HepG2 (cell line): Measurements from ENCODE around the gene GLRX5. TPM values are rescaled to one million over a fixed set of nuclear protein-coding genes. Genes with fewer than 3 reads are reported as not detected.

Source experiments
- ATF2 ChIP-seq: sonication (generic); formaldehyde crosslinking; IDR thresholded peaks from 2 replicates; pipeline ENCODE4 v1.4.0; 2020; ENCODE audit warnings: missing genetic modification reagents
- BRCA1 ChIP-seq: sonication (generic); formaldehyde crosslinking; IDR thresholded peaks from 2 replicates; pipeline ENCODE4 v1.4.0; 2020; ENCODE audit warnings: missing genetic modification reagents
- FOSL2 ChIP-seq: sonication (generic); formaldehyde crosslinking; IDR thresholded peaks from 2 replicates; pipeline ENCODE4 v1.4.0; 2020; ENCODE audit warnings: missing genetic modification reagents
- FOXP4 ChIP-seq: sonication (generic); formaldehyde crosslinking; IDR thresholded peaks from 2 replicates; pipeline ENCODE4 v1.4.0; 2020; ENCODE audit warnings: missing genetic modification reagents
- KDM1A ChIP-seq: IDR thresholded peaks from 2 replicates; pipeline ENCODE4 v1.6.1; 2016; ENCODE audit warnings: missing compliant biosample characterization
- LBX2 ChIP-seq: sonication (generic); formaldehyde crosslinking; IDR thresholded peaks from 2 replicates; pipeline ENCODE4 v1.5.0; 2020; ENCODE audit warnings: missing genetic modification reagents, mild to moderate bottlenecking, borderline replicate concordance
- MTF2 ChIP-seq: sonication (generic); formaldehyde crosslinking; IDR thresholded peaks from 2 replicates; pipeline ENCODE4 v1.5.0; 2020; ENCODE audit warnings: missing genetic modification reagents, borderline replicate concordance
- NR2F2 ChIP-seq: IDR thresholded peaks from 2 replicates; pipeline ENCODE4 v1.6.1; 2012; ENCODE audit warnings: low read depth, inconsistent platforms, borderline replicate concordance
- PHF21A ChIP-seq: sonication (generic); formaldehyde crosslinking; IDR thresholded peaks from 2 replicates; pipeline ENCODE4 v1.5.0; 2020; ENCODE audit warnings: mild to moderate bottlenecking, missing genetic modification reagents
- SRSF9 ChIP-seq: fragments of 200-400 bp; formaldehyde crosslinking; IDR thresholded peaks from 2 replicates; pipeline ENCODE4 v1.6.1; 2018; ENCODE audit warnings: borderline replicate concordance, mild to moderate bottlenecking, low read depth, low read length; ENCODE audit not compliant: insufficient read depth, poor library complexity, severe bottlenecking
- TBX2 ChIP-seq: sonication (generic); formaldehyde crosslinking; IDR thresholded peaks from 2 replicates; pipeline ENCODE4 v1.5.0; 2020; ENCODE audit warnings: missing genetic modification reagents, mild to moderate bottlenecking, borderline replicate concordance
- ZBTB7B ChIP-seq: sonication (generic); formaldehyde crosslinking; IDR thresholded peaks from 2 replicates; pipeline ENCODE4 v1.4.0; 2020; ENCODE audit warnings: missing genetic modification reagents
- ZBTB8A ChIP-seq: sonication (generic); formaldehyde crosslinking; IDR thresholded peaks from 2 replicates; pipeline ENCODE4 v1.4.0; 2020; ENCODE audit warnings: mild to moderate bottlenecking, low read depth, missing genetic modification reagents, borderline replicate concordance
- ZNF280B ChIP-seq: sonication (generic); formaldehyde crosslinking; IDR thresholded peaks from 2 replicates; pipeline ENCODE4 v1.5.0; 2020; ENCODE audit warnings: missing genetic modification reagents, mild to moderate bottlenecking, borderline replicate concordance
- ZNF282 ChIP-seq: fragments of 450-650 bp; IDR thresholded peaks from 2 replicates; pipeline ENCODE4 v1.6.1; 2018; ENCODE audit not compliant: partially characterized antibody
- ZNF414 ChIP-seq: sonication (generic); formaldehyde crosslinking; IDR thresholded peaks from 2 replicates; pipeline ENCODE4 v1.5.0; 2020; ENCODE audit warnings: missing genetic modification reagents
- ZNF687 ChIP-seq: sonication (generic); formaldehyde crosslinking; IDR thresholded peaks from 2 replicates; pipeline ENCODE4 v1.5.1; 2020; ENCODE audit warnings: mild to moderate bottlenecking, missing genetic modification reagents, moderate library complexity
- polyA plus RNA-seq, 8 experiments: library from polyadenylated mRNA; depleted of rRNA in 3 of 8; stranded (reverse) in 7 of 8; unstranded in 1 of 8; fragments of >200 nt; fragmentation: Illumina TruSeq in 4 of 8; extraction: Trizol in 4 of 8; gene quantifications; 2 replicates each; pipeline versions ENCODE4 v1.2.1 to v1.2.3, GENCODE V29; 2011 to 2016; ENCODE audit warnings: low read depth in 4 of 8, missing spikeins in 1 of 8, mixed read lengths in 1 of 8; ENCODE audit not compliant: insufficient read depth in 1 of 8
- total RNA-seq, 5 experiments: library from RNA; depleted of rRNA; stranded (reverse); fragments of >200 nt; fragmentation: Illumina TruSeq; extraction: Trizol; gene quantifications; 2 replicates each; pipeline ENCODE4 v1.2.3, GENCODE V29; 2016; ENCODE audit warnings: low read depth in 1 of 5

GLRX5 gene
- total and polyA plus RNA-seq, 2 of the 13 experiments (the other 11 are each of a cell fraction or from before 2014, with no cell fraction given), result 122 to 146 TPM

- no peak for TF ChIP-seq ZNF687 (CRISPR knock-in tag)
- peak; percentile 50; the same call in 1 of the 2 replicates for TF ChIP-seq BRCA1 (CRISPR knock-in tag)
- TF ChIP-seq FOSL2 (CRISPR knock-in tag), result peak; percentile 92
- TF ChIP-seq TBX2 (CRISPR knock-in tag), result peak; percentile 92
- peak; percentile 67; the same call in 1 of the 2 replicates for TF ChIP-seq KDM1A (CRISPR knock-in tag)
- TF ChIP-seq ZNF280B, result no peak
- peak; percentile 98 for TF ChIP-seq ZBTB7B
- no peak for TF ChIP-seq LBX2 (CRISPR knock-in tag)
- peak; percentile 92 for TF ChIP-seq PHF21A (CRISPR knock-in tag)
- peak; percentile 95 for TF ChIP-seq ATF2 (CRISPR knock-in tag)
- TF ChIP-seq ZNF414, result peak; percentile 80; the same call in 1 of the 2 replicates
- no peak for TF ChIP-seq ZBTB8A
- TF ChIP-seq NR2F2, result peak; percentile 85
- no peak for TF ChIP-seq ZNF282
- TF ChIP-seq MTF2, result 0 out of 2 replicates have a peak, but pooled peaks have one; percentile 41
- no peak for TF ChIP-seq SRSF9
- peak; percentile 96 for TF ChIP-seq FOXP4
These were observed 9.9 kb upstream of the GLRX5 start (continued) for GRCh38 chr14:95524706-95525512.
